Measurements from ENCODE around the gene SNRNP25.

DNA sequence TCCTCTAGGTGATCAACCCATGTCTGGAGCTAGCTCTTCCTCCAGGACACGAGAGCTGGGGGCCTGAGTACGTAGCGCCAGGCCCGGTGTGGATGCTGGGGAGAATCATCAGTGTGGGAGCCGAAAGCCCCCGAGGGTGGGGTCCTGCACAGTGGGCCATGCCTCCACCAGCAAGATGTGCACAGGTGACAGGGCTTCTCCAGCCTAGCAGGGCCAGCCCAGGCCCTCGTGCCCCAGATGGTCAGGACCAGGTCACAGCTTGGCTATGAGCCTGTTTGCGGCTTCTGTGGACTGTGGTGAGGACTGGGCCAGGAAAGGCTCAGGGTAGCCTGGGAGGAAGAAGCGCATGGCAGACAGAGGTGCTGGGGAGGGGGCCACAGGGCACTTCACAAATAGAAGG is 32.2 kb downstream of the SNRNP25 start:
- no peak for TF ChIP-seq GATA3 (IDR thresholded peaks at IDR 0.05; ENCODE audit: low read depth, low read length)
- TF ChIP-seq GATA2 (IDR thresholded peaks at IDR 0.05; ENCODE audit: low read depth, low read length) = no peak
